ENCODE measurements around the gene MOV10L1.

The MOV10L1 gene

GRCh38 chr22:50089682-50090411, at the start of gene MOV10L1:
Gene MOV10L1, plus strand, starts transcription at chr22:50090006. Its CDS starts 83 bp downstream, at chr22:50090089.
- no peak within 1 kb of the TSS for H3K4me3 ChIP-seq (ENCODE audit: low read length)
- TF ChIP-seq CTCF (IDR thresholded peaks at IDR 0.05; ENCODE audit: insufficient read depth, low read depth, low read length, missing control alignments): no peak
- DNase-seq (ENCODE audit: low read depth): peak; percentile 35

GRCh38 chr22:50040717-50041116, 49.1 kb upstream of the MOV10L1 start:
- DNase-seq (ENCODE audit: low read depth): no peak
- no peak overlapping the region for H3K4me3 ChIP-seq (ENCODE audit: low read length)
- no peak for TF ChIP-seq CTCF (IDR thresholded peaks at IDR 0.05; ENCODE audit: insufficient read depth, low read depth, low read length, missing control alignments)

GRCh38 chr22:50041361-50042065, 48.3 kb upstream of the MOV10L1 start:
- no peak for DNase-seq (ENCODE audit: low read depth)
- TF ChIP-seq CTCF (IDR thresholded peaks at IDR 0.05; ENCODE audit: insufficient read depth, low read depth, low read length, missing control alignments): no peak
- H3K4me3 ChIP-seq (ENCODE audit: low read length): no peak overlapping the region

GRCh38 chr22:50044485-50045118, 45.2 kb upstream of the MOV10L1 start:
- no peak overlapping the region for H3K4me3 ChIP-seq (ENCODE audit: low read length)
- no peak for DNase-seq (ENCODE audit: low read depth)
- no peak for TF ChIP-seq CTCF (IDR thresholded peaks at IDR 0.05; ENCODE audit: insufficient read depth, low read depth, low read length, missing control alignments)

- no peak for TF ChIP-seq CTCF (IDR thresholded peaks at IDR 0.05; ENCODE audit: insufficient read depth, low read depth, low read length, missing control alignments)
- H3K4me3 ChIP-seq (ENCODE audit: low read length): no peak overlapping the region
These were observed 44.4 kb upstream of the MOV10L1 start for GRCh38 chr22:50045211-50046018.

GRCh38 chr22:50046019-50046415, 43.8 kb upstream of the MOV10L1 start:
- no peak for DNase-seq (ENCODE audit: low read depth)
- TF ChIP-seq CTCF (IDR thresholded peaks at IDR 0.05; ENCODE audit: insufficient read depth, low read depth, low read length, missing control alignments): no peak
- H3K4me3 ChIP-seq (ENCODE audit: low read length): no peak overlapping the region

More at GRCh38 chr22:50045211-50046018, 44.4 kb upstream of the MOV10L1 start:
- no peak for DNase-seq (ENCODE audit: low read depth)
